GM19372 (cell line): ENCODE results near the gene HYAL1.
"Not testable (repeated sequence)": the region's sequence is repeated elsewhere in the genome, so short reads cannot be mapped to it uniquely, and the experiment has no call there.

Experiments used
- ATAC-seq: cut with Tn5 transposase; IDR thresholded peaks from one replicate; pipeline ENCODE4 v1.9.1; 2021; ENCODE audit warnings: mild to moderate bottlenecking, low read depth, moderate library complexity; ENCODE audit not compliant: unreplicated experiment

Gene HYAL1

DNA sequence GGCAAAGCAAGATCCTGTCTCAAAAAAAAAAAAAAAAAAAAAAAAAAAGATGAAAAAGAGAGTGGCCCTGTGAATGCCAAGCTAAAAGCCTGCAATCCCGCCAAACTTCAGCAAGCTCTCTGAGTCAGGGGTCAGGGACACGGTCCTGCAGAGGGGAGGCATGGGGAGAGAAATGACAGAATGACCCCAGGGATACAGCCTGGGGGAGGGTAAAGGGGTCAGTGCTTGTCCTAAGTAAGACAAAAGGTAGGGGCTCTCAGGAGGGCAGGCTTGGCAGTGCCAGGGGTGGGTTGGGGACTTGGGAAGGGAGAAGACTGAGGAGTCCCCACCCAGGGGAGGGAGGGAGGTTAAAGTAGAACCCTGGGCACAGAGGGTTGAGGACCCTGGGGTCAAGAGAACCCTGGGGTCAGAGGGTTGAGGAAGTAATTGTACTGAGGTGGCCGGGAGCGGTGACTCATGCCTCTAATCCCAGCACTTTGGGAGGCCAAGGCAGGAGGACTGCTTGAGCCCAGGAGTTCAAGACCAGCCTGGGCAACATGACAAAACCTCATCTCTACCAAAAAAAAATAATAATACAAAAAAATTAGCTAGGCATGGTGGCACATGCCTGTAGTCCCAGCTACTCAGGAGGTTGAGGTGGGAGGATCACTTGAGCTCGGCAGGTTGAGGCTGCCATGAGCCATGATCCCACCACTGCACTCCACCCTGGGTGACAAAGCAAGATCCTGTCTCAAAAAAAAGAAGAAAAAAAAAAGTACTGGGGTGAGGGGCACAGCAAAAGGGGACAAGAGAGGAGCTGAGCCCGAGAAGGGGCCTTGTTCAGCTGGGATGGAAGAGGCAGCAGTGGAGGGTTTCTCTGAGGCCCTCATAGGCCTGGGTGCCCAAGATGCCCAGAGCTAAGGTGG lies 39.6 kb downstream of the HYAL1 start:
- no peak for ATAC-seq

DNA sequence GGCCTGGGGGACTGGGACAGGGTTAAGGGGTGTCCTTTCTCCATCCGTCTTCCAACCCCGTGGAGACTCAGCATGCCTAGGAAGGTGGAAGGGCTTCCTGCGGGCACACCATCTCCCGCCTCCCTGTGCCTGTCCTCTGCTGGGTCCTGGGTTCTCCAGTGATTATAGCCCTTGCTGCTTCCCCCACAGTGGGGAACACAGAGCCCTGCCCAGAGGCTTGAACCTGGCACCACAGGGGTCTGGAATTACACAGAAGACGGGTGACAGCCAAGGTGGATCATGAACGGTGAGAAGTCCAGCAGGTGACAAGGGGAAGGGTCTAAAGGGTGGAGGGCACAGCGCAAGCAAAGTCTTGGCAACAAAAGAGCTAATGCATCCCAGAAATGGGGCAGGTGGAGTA lies 40.6 kb downstream of the HYAL1 start:
- ATAC-seq: no peak

DNA sequence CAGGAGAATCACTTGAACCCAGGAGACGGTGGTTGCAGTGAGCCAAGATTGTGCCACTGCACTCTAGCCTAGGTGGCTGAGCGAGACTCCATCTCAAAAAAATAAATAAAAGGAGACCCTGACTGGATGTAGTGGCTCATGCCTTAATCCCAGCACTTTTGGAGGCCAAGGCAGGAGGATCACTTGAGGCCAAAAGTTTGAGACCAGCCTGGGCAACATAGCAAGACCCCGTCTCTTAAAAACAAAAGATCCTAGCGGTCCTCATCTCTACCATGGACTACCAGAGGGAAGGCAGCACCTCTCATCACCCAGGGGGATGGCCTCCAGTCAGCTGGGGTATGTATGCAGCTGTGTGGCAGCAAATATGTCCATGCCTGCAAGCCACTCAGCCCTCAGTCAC lies 41.2 kb downstream of the HYAL1 start:
- ATAC-seq: not testable (repeated sequence)

GRCh38 chr3:50261505-50261904 lies 41.9 kb downstream of the HYAL1 start:
- no peak for ATAC-seq

DNA sequence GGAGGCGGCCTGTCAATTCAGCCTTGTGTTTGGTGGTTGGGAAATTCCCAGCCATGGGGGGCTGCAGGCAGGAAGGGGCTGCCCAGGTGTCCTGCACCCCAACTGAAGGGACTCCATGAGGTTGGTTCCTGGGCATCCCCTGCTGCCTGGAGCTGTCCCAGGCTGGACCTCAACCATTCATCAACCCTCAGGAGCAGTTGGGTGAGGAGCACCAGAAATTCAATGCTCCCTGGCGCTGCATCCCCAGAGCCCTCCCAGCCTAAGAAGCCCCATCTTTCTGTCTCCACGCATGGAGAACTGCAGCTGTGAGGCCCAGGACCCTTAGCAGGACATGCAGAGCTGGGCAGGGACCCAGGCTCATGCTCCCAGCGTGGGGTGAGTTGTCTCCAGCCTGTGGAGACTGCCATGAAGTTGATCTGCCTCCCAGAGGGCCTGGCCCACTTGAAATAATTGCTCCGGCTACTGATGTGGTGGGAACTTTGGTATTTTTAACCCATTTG lies 42.4 kb downstream of the HYAL1 start:
- ATAC-seq: no peak

- ATAC-seq: peak; percentile 91
These were observed 43.1 kb downstream of the HYAL1 start for GRCh38 chr3:50260027-50260941.

DNA sequence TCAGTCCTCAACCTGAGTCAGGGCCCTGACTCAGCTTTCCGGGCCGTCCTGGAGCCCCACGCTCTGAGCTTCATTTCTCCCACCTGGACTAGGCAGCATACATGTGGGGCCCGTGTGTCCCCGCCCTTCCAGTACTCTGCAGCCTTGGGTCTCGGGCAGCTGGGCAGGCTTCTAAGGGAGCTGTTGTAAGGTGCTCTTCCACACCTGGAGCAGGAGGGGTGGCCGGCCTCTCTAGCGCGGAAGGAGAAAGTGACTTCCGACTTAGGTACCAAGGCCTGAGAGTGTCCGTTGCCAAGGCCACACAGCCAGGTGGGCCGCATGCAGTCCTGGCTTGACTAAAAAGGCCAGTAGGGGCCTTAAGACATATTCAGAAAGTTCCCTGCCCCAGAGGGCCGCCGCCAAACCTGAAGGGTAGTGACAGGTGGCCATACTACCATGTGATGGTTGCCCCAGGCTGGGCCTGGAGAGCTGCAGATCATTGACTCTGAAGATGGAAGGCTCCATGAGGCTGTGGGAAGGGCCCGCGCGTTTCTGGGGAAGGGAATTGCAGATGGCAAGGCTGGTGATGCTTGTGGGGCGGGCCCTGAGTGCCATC lies 43.8 kb downstream of the HYAL1 start:
- ATAC-seq: no peak

DNA sequence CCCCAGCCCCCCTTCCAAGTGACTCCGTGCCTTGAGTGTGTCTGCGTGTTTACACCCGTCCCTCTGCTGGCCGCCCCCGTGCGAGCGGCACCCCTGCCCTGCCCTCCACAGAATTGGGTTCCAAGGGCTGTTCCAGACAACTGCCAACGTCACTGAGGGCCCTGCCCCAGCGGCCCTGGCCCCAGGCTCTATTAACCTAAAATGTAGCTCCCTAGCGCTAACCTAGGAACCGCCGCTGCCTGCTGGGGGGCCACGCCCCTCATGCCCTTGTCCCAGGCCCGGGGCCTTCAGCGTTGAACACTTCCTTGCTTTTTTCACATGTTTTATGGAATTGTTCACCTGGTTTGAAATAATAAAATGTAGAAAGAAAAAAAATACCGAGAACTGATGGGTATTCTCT lies 44.4 kb downstream of the HYAL1 start:
- no peak for ATAC-seq

GRCh38 chr3:50258029-50258680 lies 45.2 kb downstream of the HYAL1 start:
- ATAC-seq: no peak

- no peak for ATAC-seq
These were observed 46.1 kb downstream of the HYAL1 start for GRCh38 chr3:50256978-50257890.

- ATAC-seq: no peak
These were observed 48.1 kb downstream of the HYAL1 start for GRCh38 chr3:50255251-50255615.

DNA sequence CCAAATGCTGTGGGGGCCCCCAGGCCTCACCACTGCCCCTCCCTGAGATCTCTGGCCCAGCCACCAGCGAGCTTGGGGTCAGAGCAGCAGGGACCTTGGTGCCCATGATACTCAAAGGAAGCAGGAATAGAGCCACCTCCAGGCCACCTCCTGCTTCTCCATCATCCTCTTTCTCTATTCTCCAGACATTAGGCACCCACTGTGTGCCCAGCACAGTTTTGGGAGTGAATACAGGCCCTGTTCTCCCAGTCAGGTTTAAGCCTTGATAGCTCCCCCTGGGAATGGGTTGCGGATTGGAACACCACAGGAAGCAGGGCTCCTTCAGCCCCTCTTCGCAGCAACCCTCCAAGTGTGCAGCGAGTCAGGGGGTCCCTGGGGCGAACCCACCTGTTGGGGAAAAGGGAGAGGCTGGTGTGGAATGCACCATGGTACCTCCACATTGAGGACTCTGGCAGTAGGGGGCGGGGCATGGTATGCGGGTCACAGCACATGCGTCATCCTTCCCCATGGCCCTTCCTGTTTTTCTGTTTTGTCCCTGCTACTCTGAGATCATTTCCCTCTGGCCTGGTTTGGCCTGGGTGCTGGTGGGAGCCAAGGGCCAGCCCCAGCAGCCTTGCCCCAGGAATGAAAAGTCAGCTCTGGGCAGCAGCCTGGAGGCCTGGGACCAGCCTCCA lies 48.7 kb downstream of the HYAL1 start:
- ATAC-seq: no peak

DNA sequence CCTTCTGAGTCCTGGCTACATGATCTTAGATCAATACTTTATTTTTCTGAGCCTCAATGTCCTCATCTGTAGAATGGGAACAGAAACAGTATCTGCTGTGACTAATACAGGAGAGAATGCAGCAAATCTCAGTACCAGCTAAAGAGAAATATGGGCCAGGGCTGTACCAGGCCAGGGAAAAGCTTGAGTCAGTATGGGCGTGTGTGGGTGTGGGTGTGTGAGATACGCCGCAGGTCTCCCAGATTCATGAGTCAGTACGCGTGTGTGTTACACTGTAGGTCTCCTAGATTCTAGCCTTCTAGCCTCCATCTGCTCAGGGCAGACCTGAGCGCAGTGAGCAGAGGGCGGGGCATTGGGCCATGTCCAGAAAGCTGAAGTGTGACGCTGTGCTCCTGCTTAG lies 52.2 kb downstream of the HYAL1 start:
- ATAC-seq: no peak

DNA sequence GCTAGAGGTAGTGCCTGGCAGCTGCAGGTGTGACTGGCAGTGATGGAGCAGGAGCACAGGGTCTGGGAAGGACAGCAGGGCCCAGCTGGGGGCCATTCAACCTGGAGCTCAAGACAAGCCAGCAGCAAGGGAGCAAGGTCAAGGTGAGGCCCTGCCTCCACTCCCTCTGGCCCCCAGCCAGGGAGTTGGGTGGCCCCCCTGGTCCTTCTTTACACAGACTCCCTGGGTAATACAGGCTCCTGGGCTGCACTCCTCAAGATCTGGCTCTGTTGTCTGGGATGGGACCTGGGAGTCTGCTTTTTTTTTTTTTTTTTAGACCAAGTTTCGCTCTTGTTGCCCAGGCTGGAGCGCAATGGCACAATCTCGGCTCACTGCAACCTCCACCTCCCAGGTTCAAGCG lies 52.9 kb downstream of the HYAL1 start:
- no peak for ATAC-seq
